Left ventricle myocardium inferior (tissue), 1 donor: ENCODE results near the gene SCAF8. TPM values are rescaled to one million over a fixed set of nuclear protein-coding genes. Genes with fewer than 3 reads are reported as not detected.
A peak's percentile ranks its signal among the peaks of the same experiment; 100 is the strongest.

Source experiments
- DNase-seq: peaks from one replicate; pipeline ENCODE4 v3.0.0-alpha.2; 2020
- H3K27ac ChIP-seq: fragments of 200-600 bp; replicated peaks from 2 replicates; pipeline ENCODE4 v1.8.0; 2021
- H3K27me3 ChIP-seq: fragments of 200-600 bp; 2 replicates; pipeline ENCODE4 v1.8.0; 2021; ENCODE audit warnings: low read depth
- H3K36me3 ChIP-seq: fragments of 200-600 bp; 2 replicates; pipeline ENCODE4 v1.8.0; 2021
- H3K4me1 ChIP-seq: fragments of 200-600 bp; 2 replicates; pipeline ENCODE4 v1.8.0; 2021
- H3K4me3 ChIP-seq: fragments of 200-600 bp; 2 replicates; pipeline ENCODE4 v1.8.0; 2021; ENCODE audit warnings: mild to moderate bottlenecking, moderate library complexity
- H3K9me3 ChIP-seq: fragments of 200-600 bp; replicated peaks from 2 replicates; pipeline ENCODE4 v1.8.0; 2021
- intact Hi-C: fragments of 100-400 bp; cut with micrococcal nuclease; formaldehyde crosslinking; loops from one replicate; pipeline ENCODE4 v1.11.0; 2022
- total RNA-seq: library from RNA; stranded (reverse); fragmentation: NEBNext Ultra II Directional; extraction: Animal tissue kit (Norgen Biotek cat#: 25700); gene quantifications from one replicate; pipeline ENCODE4 v1.2.1, GENCODE V29; 2021
- TF ChIP-seq, protein P1 (sequence below): fragments of 200-600 bp; IDR thresholded peaks from 2 replicates; pipeline ENCODE4 v1.8.0; 2021; ENCODE audit warnings: antibody characterized with exemption, mild to moderate bottlenecking, borderline replicate concordance
- donor health status: DM: no; HTN: yes; CAD: no; lungs with severe emphysema.

Gene SCAF8
- total RNA-seq, 1 donor from 2014 or later: 54.2 TPM

GRCh38 chr6:154690857-154691256, 42.4 kb upstream of the SCAF8 start:
- TF ChIP-seq, protein P1, sequence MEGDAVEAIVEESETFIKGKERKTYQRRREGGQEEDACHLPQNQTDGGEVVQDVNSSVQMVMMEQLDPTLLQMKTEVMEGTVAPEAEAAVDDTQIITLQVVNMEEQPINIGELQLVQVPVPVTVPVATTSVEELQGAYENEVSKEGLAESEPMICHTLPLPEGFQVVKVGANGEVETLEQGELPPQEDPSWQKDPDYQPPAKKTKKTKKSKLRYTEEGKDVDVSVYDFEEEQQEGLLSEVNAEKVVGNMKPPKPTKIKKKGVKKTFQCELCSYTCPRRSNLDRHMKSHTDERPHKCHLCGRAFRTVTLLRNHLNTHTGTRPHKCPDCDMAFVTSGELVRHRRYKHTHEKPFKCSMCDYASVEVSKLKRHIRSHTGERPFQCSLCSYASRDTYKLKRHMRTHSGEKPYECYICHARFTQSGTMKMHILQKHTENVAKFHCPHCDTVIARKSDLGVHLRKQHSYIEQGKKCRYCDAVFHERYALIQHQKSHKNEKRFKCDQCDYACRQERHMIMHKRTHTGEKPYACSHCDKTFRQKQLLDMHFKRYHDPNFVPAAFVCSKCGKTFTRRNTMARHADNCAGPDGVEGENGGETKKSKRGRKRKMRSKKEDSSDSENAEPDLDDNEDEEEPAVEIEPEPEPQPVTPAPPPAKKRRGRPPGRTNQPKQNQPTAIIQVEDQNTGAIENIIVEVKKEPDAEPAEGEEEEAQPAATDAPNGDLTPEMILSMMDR: no peak
- Histone ChIP-seq H3K27me3 (no peaks in the 10 kb centered on the region), H3K4me1 (peaks cover 5% of the 10 kb centered on the region), H3K36me3 (no peaks in the 10 kb centered on the region), H3K4me3 (no peak overlapping the region), H3K27ac (no peak overlapping the region), H3K9me3 (no peaks in the 10 kb centered on the region)
- intact Hi-C loops: no loop called here
- DNase-seq: no peak

DNA sequence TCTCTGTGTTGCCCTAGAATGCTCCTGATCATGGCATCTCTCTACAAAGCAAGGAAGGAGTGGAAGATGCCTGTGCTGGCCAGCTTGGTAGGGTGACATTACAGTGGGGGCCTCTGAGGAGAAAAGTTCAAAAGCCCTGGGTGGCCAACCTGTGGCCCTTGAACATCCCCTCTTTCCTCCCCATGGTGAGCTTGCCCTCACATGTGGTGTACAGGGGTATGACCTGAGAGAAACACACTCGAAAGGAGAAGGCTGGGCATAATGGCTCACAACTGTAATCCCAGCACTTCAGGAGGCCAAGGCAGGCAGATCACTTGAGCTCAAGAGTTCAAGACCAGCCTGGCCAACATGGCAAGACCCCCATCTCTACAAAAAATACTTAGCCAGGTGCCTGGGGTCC, 36.6 kb upstream of the SCAF8 start:
- DNase-seq: no peak
- no peaks in the 10 kb centered on the region for H3K9me3 ChIP-seq
- TF ChIP-seq, protein P1: no peak
- no peaks in the 10 kb centered on the region for H3K4me1 ChIP-seq
- no peak overlapping the region for H3K4me3 ChIP-seq
- no peak overlapping the region for H3K27ac ChIP-seq
- no peaks in the 10 kb centered on the region for H3K36me3 ChIP-seq
- H3K27me3 ChIP-seq: no peaks in the 10 kb centered on the region
- intact Hi-C loops: no loop called here

- Histone ChIP-seq H3K27ac (no peak overlapping the region), H3K36me3 (no peaks in the 10 kb centered on the region), H3K4me1 (no peaks in the 10 kb centered on the region), H3K27me3 (no peaks in the 10 kb centered on the region), H3K4me3 (no peak overlapping the region), H3K9me3 (no peaks in the 10 kb centered on the region)
- intact Hi-C loops: no loop called here
- TF ChIP-seq, protein P1: no peak
- DNase-seq: no peak
Observed at GRCh38 chr6:154703124-154703523, 30.1 kb upstream of the SCAF8 start.

DNA sequence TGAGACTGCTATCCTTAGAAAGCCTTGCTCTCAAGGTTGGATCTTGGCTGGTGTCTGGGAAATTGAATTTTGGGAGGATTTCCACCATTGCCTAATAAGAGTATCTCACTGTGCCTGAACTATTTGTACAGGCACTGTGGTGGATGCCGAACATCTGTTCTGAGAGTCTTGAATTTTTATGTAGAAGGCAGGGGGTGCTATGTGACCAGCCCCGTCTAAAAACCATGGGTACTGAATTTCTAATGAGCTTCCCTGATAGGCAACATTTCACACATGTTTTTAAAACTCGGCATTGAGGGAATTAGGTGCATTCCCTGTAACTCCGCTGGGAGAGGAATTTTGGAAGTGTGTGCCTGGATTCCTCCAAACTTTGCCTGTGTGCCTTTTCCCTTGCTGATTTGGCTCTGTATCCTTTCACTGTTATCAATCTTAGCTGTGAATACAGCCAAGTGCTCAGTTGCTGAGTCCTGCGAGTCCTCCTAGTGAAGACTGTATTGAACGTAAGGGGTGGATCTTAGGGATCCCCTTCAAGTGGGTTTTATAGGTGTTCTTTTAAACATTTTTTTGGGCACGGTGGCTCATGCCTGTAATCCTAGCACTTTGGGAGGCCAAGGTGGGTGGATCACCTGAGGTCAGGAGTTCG, 27.6 kb upstream of the SCAF8 start:
- intact Hi-C loops: no loop called here
- no peaks in the 10 kb centered on the region for H3K36me3 ChIP-seq
- H3K4me3 ChIP-seq: no peak overlapping the region
- no peak overlapping the region for H3K27ac ChIP-seq
- H3K4me1 ChIP-seq: no peaks in the 10 kb centered on the region
- TF ChIP-seq, protein P1: peak; percentile 44
- no peaks in the 10 kb centered on the region for H3K27me3 ChIP-seq
- H3K9me3 ChIP-seq: no peaks in the 10 kb centered on the region
- no peak for DNase-seq

DNA sequence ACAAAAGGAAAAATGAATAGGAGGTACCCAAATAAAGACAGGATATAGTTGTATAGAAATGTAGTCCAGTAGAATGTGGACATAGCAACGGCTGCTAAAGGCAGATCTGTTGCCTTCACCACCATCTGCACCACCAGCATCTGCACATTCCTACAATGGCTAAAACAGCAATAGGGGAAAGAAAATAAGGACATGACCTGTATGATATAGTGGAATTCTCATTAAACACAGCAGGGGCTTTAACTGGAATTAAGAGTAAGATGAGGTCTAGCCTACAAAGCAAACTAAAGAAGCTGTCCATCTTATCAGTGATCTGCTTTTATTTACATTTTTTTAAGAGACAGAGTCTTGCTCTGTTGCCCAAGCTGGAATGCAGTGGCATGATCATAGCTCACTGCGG, 26.8 kb upstream of the SCAF8 start:
- Histone ChIP-seq H3K27ac (no peak overlapping the region), H3K4me1 (no peaks in the 10 kb centered on the region), H3K36me3 (no peaks in the 10 kb centered on the region), H3K4me3 (no peak overlapping the region), H3K9me3 (no peaks in the 10 kb centered on the region), H3K27me3 (no peaks in the 10 kb centered on the region)
- no peak for DNase-seq
- intact Hi-C loops: no loop called here
- TF ChIP-seq, protein P1: no peak

GRCh38 chr6:154709621-154710020, 23.6 kb upstream of the SCAF8 start:
- TF ChIP-seq, protein P1: no peak
- intact Hi-C loops: no loop called here
- Histone ChIP-seq H3K27ac (no peak overlapping the region), H3K9me3 (no peaks in the 10 kb centered on the region), H3K4me1 (peaks cover 9% of the 10 kb centered on the region), H3K36me3 (no peaks in the 10 kb centered on the region), H3K4me3 (no peak overlapping the region), H3K27me3 (no peaks in the 10 kb centered on the region)
- DNase-seq: no peak
